Colonic mucosa (tissue), 4 donors: Measurements from ENCODE around the gene BMP8A. TPM values are rescaled to one million over a fixed set of nuclear protein-coding genes. Genes with fewer than 3 reads are reported as not detected.
A peak's percentile ranks its signal among the peaks of the same experiment; 100 is the strongest.

Source experiments
- DNase-seq: peaks from one replicate; pipeline ENCODE4 v3.0.0-alpha.2; 2020
- H3K27ac ChIP-seq: fragments of 200-600 bp; one replicate; pipeline ENCODE4 v1.8.0; 2021
- H3K27me3 ChIP-seq: fragments of 200-600 bp; one replicate; pipeline ENCODE4 v1.8.0; 2021
- H3K36me3 ChIP-seq: fragments of 200-600 bp; one replicate; pipeline ENCODE4 v1.8.0; 2021
- H3K4me1 ChIP-seq: fragments of 200-600 bp; one replicate; pipeline ENCODE4 v1.8.0; 2021; ENCODE audit warnings: mild to moderate bottlenecking
- H3K4me3 ChIP-seq: fragments of 200-600 bp; one replicate; pipeline ENCODE4 v1.8.0; 2021
- H3K9ac ChIP-seq, 2 donors: one replicate each; pipeline ENCODE4 v1.7.0; 2013; ENCODE audit warnings: control low read depth in 2 of 2, low read depth in 2 of 2, low read length in 2 of 2
- H3K9me3 ChIP-seq: fragments of 200-600 bp; one replicate; pipeline ENCODE4 v1.8.0; 2021
- intact Hi-C: fragments of 100-400 bp; cut with DNase I; formaldehyde crosslinking; loops from one replicate; pipeline ENCODE4 v1.14.1; 2022
- total RNA-seq, 2 donors: library from RNA; stranded (reverse); fragmentation: NEBNext Ultra II Directional in 1 of 2; extraction: Animal tissue kit (Norgen Biotek cat#: 25700) in 1 of 2; gene quantifications; one replicate each; pipeline ENCODE4 v1.2.1, GENCODE V29; 2021
- TF ChIP-seq, protein P1 (sequence below): fragments of 200-600 bp; IDR thresholded peaks from one replicate; pipeline ENCODE4 v1.8.0; 2022; ENCODE audit warnings: antibody characterized with exemption, mild to moderate bottlenecking
- donor health status: healthy.
- donor health status: DM: no; HTN: no; CAD: no.
- donor health status: DM: no; HTN: no; CAD: no.

The BMP8A gene
- total RNA-seq, 2 donors from 2014 or later: 1.1 to 1.4 TPM

- Histone ChIP-seq H3K4me3 (no peak overlapping the region), H3K9ac (no peak overlapping the region), H3K9me3 (no peaks in the 10 kb centered on the region), H3K27me3 (no peaks in the 10 kb centered on the region), H3K27ac (no peak overlapping the region), H3K4me1 (peaks cover 13% of the 10 kb centered on the region), H3K36me3 (peaks cover 41% of the 10 kb centered on the region)
- no peak for DNase-seq
- intact Hi-C loops: no loop called here
- TF ChIP-seq, protein P1, sequence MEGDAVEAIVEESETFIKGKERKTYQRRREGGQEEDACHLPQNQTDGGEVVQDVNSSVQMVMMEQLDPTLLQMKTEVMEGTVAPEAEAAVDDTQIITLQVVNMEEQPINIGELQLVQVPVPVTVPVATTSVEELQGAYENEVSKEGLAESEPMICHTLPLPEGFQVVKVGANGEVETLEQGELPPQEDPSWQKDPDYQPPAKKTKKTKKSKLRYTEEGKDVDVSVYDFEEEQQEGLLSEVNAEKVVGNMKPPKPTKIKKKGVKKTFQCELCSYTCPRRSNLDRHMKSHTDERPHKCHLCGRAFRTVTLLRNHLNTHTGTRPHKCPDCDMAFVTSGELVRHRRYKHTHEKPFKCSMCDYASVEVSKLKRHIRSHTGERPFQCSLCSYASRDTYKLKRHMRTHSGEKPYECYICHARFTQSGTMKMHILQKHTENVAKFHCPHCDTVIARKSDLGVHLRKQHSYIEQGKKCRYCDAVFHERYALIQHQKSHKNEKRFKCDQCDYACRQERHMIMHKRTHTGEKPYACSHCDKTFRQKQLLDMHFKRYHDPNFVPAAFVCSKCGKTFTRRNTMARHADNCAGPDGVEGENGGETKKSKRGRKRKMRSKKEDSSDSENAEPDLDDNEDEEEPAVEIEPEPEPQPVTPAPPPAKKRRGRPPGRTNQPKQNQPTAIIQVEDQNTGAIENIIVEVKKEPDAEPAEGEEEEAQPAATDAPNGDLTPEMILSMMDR: no peak
Observed at GRCh38 chr1:39564941-39565340, 73.5 kb downstream of the BMP8A start.

GRCh38 chr1:39566441-39567137 is 75.2 kb downstream of the BMP8A start:
- Histone ChIP-seq H3K4me3 (no peak overlapping the region), H3K27ac (peak overlapping the region; percentile 34), H3K4me1 (peaks cover 13% of the 10 kb centered on the region), H3K36me3 (peaks cover 45% of the 10 kb centered on the region), H3K27me3 (no peaks in the 10 kb centered on the region), H3K9me3 (no peaks in the 10 kb centered on the region), H3K9ac (no peak overlapping the region)
- intact Hi-C loops: no loop called here
- TF ChIP-seq, protein P1: no peak
- DNase-seq: peak; percentile 86

DNA sequence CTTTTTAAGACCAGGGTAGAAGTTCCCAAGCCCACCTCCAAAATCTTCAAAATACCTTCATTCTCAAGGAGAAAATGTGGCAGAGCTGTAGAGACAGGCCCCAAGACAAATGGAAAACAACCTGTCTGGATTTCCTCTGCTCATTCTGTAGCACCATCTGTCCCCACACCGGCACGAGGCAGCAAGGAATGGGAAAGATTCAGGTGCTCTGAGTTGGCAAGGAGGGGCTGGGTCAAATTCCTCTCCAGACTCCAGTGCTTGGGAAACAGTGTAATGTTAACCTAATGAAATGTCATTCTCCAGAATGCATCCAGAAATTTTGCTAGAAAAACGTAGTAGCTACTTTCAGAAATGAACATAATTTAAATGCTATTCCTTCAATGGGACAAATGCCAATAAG is 75.9 kb downstream of the BMP8A start:
- H3K4me3 ChIP-seq: no peak overlapping the region
- H3K36me3 ChIP-seq: peaks cover 43% of the 10 kb centered on the region
- H3K9ac ChIP-seq: no peak overlapping the region
- intact Hi-C loops: no loop called here
- TF ChIP-seq, protein P1: no peak
- no peaks in the 10 kb centered on the region for H3K27me3 ChIP-seq
- peaks cover 13% of the 10 kb centered on the region for H3K4me1 ChIP-seq
- no peak overlapping the region for H3K27ac ChIP-seq
- DNase-seq: no peak
- no peaks in the 10 kb centered on the region for H3K9me3 ChIP-seq

DNA sequence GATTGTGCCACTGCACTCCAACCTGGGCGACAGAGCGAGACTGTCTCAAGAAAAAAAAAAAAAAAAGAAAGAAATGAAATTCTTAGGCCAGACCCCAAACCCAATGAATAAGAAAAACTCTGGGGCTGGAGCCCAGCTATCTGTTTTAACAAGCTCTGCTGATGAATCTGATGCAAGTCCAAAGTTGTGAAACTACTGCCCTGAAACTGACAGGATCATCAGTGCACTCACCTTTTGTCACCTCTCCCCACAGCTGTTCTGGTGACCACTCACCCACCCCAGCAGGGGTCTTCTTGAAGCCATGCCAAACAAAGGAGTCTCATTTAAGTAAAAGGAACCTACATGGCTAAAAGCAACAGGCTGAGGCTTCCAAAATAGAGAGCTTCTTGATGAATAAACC is 76.8 kb downstream of the BMP8A start:
- TF ChIP-seq, protein P1: no peak
- H3K4me1 ChIP-seq: peaks cover 14% of the 10 kb centered on the region
- no peak overlapping the region for H3K27ac ChIP-seq
- H3K9ac ChIP-seq: no peak overlapping the region
- DNase-seq: no peak
- H3K36me3 ChIP-seq: peaks cover 41% of the 10 kb centered on the region
- intact Hi-C loops: no loop called here
- no peaks in the 10 kb centered on the region for H3K27me3 ChIP-seq
- no peak overlapping the region for H3K4me3 ChIP-seq
- no peaks in the 10 kb centered on the region for H3K9me3 ChIP-seq

- no peak for DNase-seq
- Histone ChIP-seq H3K4me1 (peaks cover 21% of the 10 kb centered on the region), H3K9me3 (no peaks in the 10 kb centered on the region), H3K36me3 (peaks cover 34% of the 10 kb centered on the region), H3K27me3 (no peaks in the 10 kb centered on the region), H3K27ac (no peak overlapping the region), H3K4me3 (no peak overlapping the region), H3K9ac (no peak overlapping the region)
- intact Hi-C loops: no loop called here
- TF ChIP-seq, protein P1: no peak
Observed at GRCh38 chr1:39569034-39569433, 77.6 kb downstream of the BMP8A start.
